Natural killer cell (primary cell): Measurements from ENCODE around the gene OR52E5. TPM values are rescaled to one million over a fixed set of nuclear protein-coding genes. Genes with fewer than 3 reads are reported as not detected.

Experiments
- ATAC-seq, 3 donors: fragments of 150-1000 bp in 2 of 3; fragments of 200-7000 bp in 1 of 3; cut with Tn5 transposase; 1 replicate in 1 of 3; 2 replicates in 2 of 3; pipeline ENCODE4 v1.10.0; 2021; ENCODE audit warnings: mild to moderate bottlenecking in 2 of 3, moderate library complexity in 2 of 3
- DNase-seq, 2 donors: peaks; one replicate each; pipeline versions ENCODE4 v3.0.0 to v3.0.0-alpha.2; 2013 to 2021; ENCODE audit warnings: mixed read lengths in 1 of 2
- H3K27ac ChIP-seq: one replicate; pipeline ENCODE4 v1.5.1; 2013; ENCODE audit warnings: mild to moderate bottlenecking, low read length
- H3K27me3 ChIP-seq: one replicate; pipeline ENCODE4 v1.6.1; 2013; ENCODE audit warnings: low read length; ENCODE audit not compliant: control insufficient read depth, insufficient read depth
- H3K36me3 ChIP-seq: one replicate; pipeline ENCODE4 v1.6.1; 2013; ENCODE audit warnings: low read length; ENCODE audit not compliant: control insufficient read depth, insufficient read depth
- H3K4me1 ChIP-seq: one replicate; pipeline ENCODE4 v1.6.1; 2013; ENCODE audit warnings: low read length; ENCODE audit not compliant: control insufficient read depth, insufficient read depth
- H3K4me3 ChIP-seq: one replicate; pipeline ENCODE4 v1.5.1; 2013; ENCODE audit warnings: low read length
- H3K9me3 ChIP-seq: one replicate; pipeline ENCODE4 v1.6.1; 2013; ENCODE audit warnings: low read length; ENCODE audit not compliant: control insufficient read depth, insufficient read depth
- H3K27ac Mint-ChIP-seq, 2 donors: one replicate each; pipeline ENCODE4 v1.8.0; 2022; ENCODE audit warnings: mild to moderate bottlenecking in 2 of 2, mixed read lengths in 2 of 2, moderate library complexity in 1 of 2
- H3K27me3 Mint-ChIP-seq, 2 donors: one replicate each; pipeline ENCODE4 v1.8.0; 2022; ENCODE audit warnings: low read depth in 2 of 2, mixed read lengths in 2 of 2
- H3K36me3 Mint-ChIP-seq: one replicate; pipeline ENCODE4 v1.8.0; 2022; ENCODE audit warnings: mixed read lengths
- H3K4me1 Mint-ChIP-seq, 2 donors: one replicate each; pipeline ENCODE4 v1.8.0; 2022; ENCODE audit warnings: mixed read lengths in 2 of 2
- H3K4me3 Mint-ChIP-seq: one replicate; pipeline ENCODE4 v1.8.0; 2022; ENCODE audit warnings: mild to moderate bottlenecking, moderate library complexity, mixed read lengths
- H3K9me3 Mint-ChIP-seq, 2 donors: one replicate each; pipeline ENCODE4 v1.8.0; 2022; ENCODE audit warnings: mixed read lengths in 2 of 2
- WGBS: methylation state at CpG from one replicate; pipeline ENCODE4 v1.1.7; 2013; ENCODE audit warnings: missing lambda C conversion rate; ENCODE audit not compliant: insufficient coverage; 5-methylcytosine and 5-hydroxymethylcytosine counted together
- intact Hi-C: fragments of 100-400 bp; cut with micrococcal nuclease; formaldehyde crosslinking; loops from one replicate; pipeline ENCODE4 v1.14.2; 2022
- total RNA-seq, 4 donors: library from RNA; stranded (reverse); fragments of 120-200 nt in 1 of 4; gene quantifications; one replicate each; pipeline versions ENCODE4 v1.2.3 to v1.2.4, GENCODE V29; 2013 to 2022
- TF ChIP-seq, protein P1 (sequence below): fragments of 200-600 bp; IDR thresholded peaks from one replicate; pipeline ENCODE4 v1.8.0; 2022; ENCODE audit warnings: antibody characterized with exemption

OR52E5 gene
- not detected for total RNA-seq
- total RNA-seq (2013): not detected

- peaks cover 8 to 11% of the 10 kb centered on the region in 2 donors for H3K27me3 Mint-ChIP-seq
- H3K27ac Mint-ChIP-seq: no peak within 1 kb of the TSS
- no peaks in the 10 kb centered on the region for H3K9me3 ChIP-seq
- WGBS: 93% methylated on average over 3 of the region's 3 CpGs
- no peaks in the 10 kb centered on the region for H3K36me3 Mint-ChIP-seq
- H3K27me3 ChIP-seq: no peaks in the 10 kb centered on the region
- no peaks in the 10 kb centered on the region for H3K4me1 ChIP-seq
- H3K27ac ChIP-seq: no peak within 1 kb of the TSS
- no peaks in the 10 kb centered on the region for H3K4me1 Mint-ChIP-seq
- TF ChIP-seq, protein P1, sequence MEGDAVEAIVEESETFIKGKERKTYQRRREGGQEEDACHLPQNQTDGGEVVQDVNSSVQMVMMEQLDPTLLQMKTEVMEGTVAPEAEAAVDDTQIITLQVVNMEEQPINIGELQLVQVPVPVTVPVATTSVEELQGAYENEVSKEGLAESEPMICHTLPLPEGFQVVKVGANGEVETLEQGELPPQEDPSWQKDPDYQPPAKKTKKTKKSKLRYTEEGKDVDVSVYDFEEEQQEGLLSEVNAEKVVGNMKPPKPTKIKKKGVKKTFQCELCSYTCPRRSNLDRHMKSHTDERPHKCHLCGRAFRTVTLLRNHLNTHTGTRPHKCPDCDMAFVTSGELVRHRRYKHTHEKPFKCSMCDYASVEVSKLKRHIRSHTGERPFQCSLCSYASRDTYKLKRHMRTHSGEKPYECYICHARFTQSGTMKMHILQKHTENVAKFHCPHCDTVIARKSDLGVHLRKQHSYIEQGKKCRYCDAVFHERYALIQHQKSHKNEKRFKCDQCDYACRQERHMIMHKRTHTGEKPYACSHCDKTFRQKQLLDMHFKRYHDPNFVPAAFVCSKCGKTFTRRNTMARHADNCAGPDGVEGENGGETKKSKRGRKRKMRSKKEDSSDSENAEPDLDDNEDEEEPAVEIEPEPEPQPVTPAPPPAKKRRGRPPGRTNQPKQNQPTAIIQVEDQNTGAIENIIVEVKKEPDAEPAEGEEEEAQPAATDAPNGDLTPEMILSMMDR: no peak
- H3K36me3 ChIP-seq: no peaks in the 10 kb centered on the region
- H3K4me3 Mint-ChIP-seq: no peak within 1 kb of the TSS
- DNase-seq (no peak), ATAC-seq (no peak)
- H3K4me3 ChIP-seq: no peak within 1 kb of the TSS
- no peaks in the 10 kb centered on the region for H3K9me3 Mint-ChIP-seq
- intact Hi-C loops: loop anchor here (10.0 kb wide), 1 partner anchor 768 kb away; no protein-coding TSS in a partner anchor
Observed at GRCh38 chr11:5892908-5893307, at the start of gene OR52E5. Gene OR52E5, plus strand, starts transcription at chr11:5893208. Its CDS starts 7,569 bp downstream, at chr11:5900777.

DNA sequence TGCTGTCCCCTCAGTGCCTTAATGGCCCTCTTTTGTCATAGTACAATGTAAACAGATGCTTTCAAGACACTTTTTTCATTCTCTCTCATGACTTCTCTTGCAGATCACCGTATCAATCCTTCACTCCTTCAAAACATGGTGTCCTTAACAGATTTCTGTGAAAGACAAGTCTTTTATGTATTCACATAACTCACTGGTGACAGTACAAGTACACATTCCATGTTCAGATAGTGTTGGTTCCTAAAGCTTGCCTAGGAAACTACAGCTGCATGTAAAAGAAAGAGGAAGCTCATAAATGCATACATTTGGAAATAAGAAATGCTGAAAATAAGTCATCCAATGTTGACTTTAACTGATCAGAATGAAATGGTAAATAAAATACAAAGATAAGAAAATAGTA lies 46.3 kb upstream of the OR52E5 start:
- Mint-ChIP-seq H3K36me3 (no peaks in the 10 kb centered on the region), H3K27ac (no peak overlapping the region), H3K9me3 (peaks cover 0 to 3% of the 10 kb centered on the region in 2 donors), H3K4me1 (no peaks in the 10 kb centered on the region), H3K27me3 (peaks cover 5 to 7% of the 10 kb centered on the region in 2 donors), H3K4me3 (no peak overlapping the region)
- no peaks in the 10 kb centered on the region for H3K27me3 ChIP-seq
- no peaks in the 10 kb centered on the region for H3K9me3 ChIP-seq
- no peak overlapping the region for H3K27ac ChIP-seq
- TF ChIP-seq, protein P1: no peak
- no peak overlapping the region for H3K4me3 ChIP-seq
- intact Hi-C loops: no loop called here
- WGBS: 26% methylated on average over 1 of the region's 1 CpG
- no peaks in the 10 kb centered on the region for H3K36me3 ChIP-seq
- no peaks in the 10 kb centered on the region for H3K4me1 ChIP-seq
- ATAC-seq: no peak
- DNase-seq: no peak

DNA sequence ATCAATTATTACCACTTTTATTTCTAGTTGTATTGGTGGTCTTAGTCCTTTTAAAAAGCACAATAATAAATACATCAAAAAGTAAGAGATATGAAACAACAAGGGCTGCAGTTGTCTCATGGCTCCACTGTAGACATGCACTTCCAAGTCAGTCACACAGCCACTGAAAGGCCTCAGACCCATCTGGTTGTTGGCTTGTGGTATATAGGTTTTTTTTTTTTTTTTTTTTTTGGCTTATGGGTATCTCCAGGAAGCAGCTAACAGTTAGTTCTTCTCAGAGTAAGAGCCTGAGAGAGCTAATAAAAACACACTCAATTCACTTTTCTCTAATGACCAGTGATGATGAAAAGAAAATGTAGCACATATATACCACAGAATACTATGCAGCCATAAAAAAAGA lies 45.3 kb upstream of the OR52E5 start:
- intact Hi-C loops: no loop called here
- Histone ChIP-seq H3K27ac (no peak overlapping the region), H3K36me3 (no peaks in the 10 kb centered on the region), H3K27me3 (no peaks in the 10 kb centered on the region), H3K4me3 (no peak overlapping the region), H3K9me3 (no peaks in the 10 kb centered on the region), H3K4me1 (no peaks in the 10 kb centered on the region)
- H3K27me3 Mint-ChIP-seq: peaks cover 5 to 9% of the 10 kb centered on the region in 2 donors
- H3K4me1 Mint-ChIP-seq: no peaks in the 10 kb centered on the region
- no peak for ATAC-seq
- H3K9me3 Mint-ChIP-seq: peaks cover 0 to 3% of the 10 kb centered on the region in 2 donors
- DNase-seq: no peak
- no peaks in the 10 kb centered on the region for H3K36me3 Mint-ChIP-seq
- TF ChIP-seq, protein P1: no peak
- no peak overlapping the region for H3K4me3 Mint-ChIP-seq
- H3K27ac Mint-ChIP-seq: no peak overlapping the region

DNA sequence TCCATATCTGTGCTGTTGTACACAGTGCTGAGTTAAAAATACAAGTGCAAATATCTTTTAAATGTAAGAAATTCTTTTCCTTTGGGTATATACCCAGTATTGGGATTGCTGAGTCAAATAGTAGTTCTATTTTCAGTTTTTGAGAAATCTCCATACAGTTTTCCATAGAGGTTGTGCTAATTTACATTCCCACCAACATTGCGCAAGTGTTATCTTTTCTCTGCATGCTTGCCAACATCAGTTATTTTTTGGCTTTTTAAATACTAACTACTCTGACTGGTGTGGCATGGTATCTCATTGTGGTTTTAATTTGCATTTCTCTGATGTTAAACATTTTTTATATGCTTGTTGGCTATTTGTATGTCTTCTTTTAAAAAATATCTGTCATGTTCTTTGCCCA lies 42.0 kb upstream of the OR52E5 start:
- H3K27me3 ChIP-seq: no peaks in the 10 kb centered on the region
- H3K4me1 ChIP-seq: no peaks in the 10 kb centered on the region
- no peak overlapping the region for H3K27ac ChIP-seq
- no peak overlapping the region for H3K4me3 ChIP-seq
- Mint-ChIP-seq H3K27ac (no peak overlapping the region), H3K36me3 (no peaks in the 10 kb centered on the region), H3K4me1 (no peaks in the 10 kb centered on the region), H3K9me3 (peaks cover 0 to 4% of the 10 kb centered on the region in 2 donors), H3K27me3 (peaks cover 12 to 19% of the 10 kb centered on the region in 2 donors), H3K4me3 (no peak overlapping the region)
- no peaks in the 10 kb centered on the region for H3K36me3 ChIP-seq
- TF ChIP-seq, protein P1: no peak
- ATAC-seq (no peak), DNase-seq (no peak)
- H3K9me3 ChIP-seq: no peaks in the 10 kb centered on the region
- WGBS: 100% methylated on average over 1 of the region's 1 CpG
- intact Hi-C loops: no loop called here
